Femur (tissue), 1 donor: ENCODE data around the gene SH3TC1.

Experiments
- DNase-seq: peaks from one replicate; pipeline ENCODE4 v3.0.0-alpha.2; 2017

The SH3TC1 gene

GRCh38 chr4:8280158-8280875 is 81.2 kb downstream of the SH3TC1 start:
- DNase-seq, result peak; percentile 39

GRCh38 chr4:8280876-8281440 is 81.9 kb downstream of the SH3TC1 start:
- DNase-seq, result no peak

- peak; percentile 94 for DNase-seq
Measured at GRCh38 chr4:8281519-8282133, 82.5 kb downstream of the SH3TC1 start.

GRCh38 chr4:8282134-8282641 is 83.1 kb downstream of the SH3TC1 start:
- DNase-seq, result no peak

- peak; percentile 20 for DNase-seq
Measured at GRCh38 chr4:8282742-8283141, 83.7 kb downstream of the SH3TC1 start.

- DNase-seq, result peak; percentile 48
Measured at GRCh38 chr4:8283161-8283560, 84.1 kb downstream of the SH3TC1 start.

- DNase-seq, result no peak
Measured at GRCh38 chr4:8283631-8284121, 84.6 kb downstream of the SH3TC1 start.

GRCh38 chr4:8284391-8284790 is 85.3 kb downstream of the SH3TC1 start:
- no peak for DNase-seq

GRCh38 chr4:8285143-8285975 is 86.3 kb downstream of the SH3TC1 start:
- peak; percentile 16 for DNase-seq

- DNase-seq, result peak; percentile 17
Measured at GRCh38 chr4:8285976-8286718, 87.1 kb downstream of the SH3TC1 start.

- peak; percentile 10 for DNase-seq
Measured at GRCh38 chr4:8286719-8287342, 87.7 kb downstream of the SH3TC1 start.

GRCh38 chr4:8287343-8288280 is 88.5 kb downstream of the SH3TC1 start:
- DNase-seq, result peak; percentile 14

- peak; percentile 25 for DNase-seq
Measured at GRCh38 chr4:8289151-8289750, 90.2 kb downstream of the SH3TC1 start.

- peak; percentile 14 for DNase-seq
Measured at GRCh38 chr4:8289956-8290700, 91.0 kb downstream of the SH3TC1 start.

GRCh38 chr4:8290701-8290970 is 91.5 kb downstream of the SH3TC1 start:
- peak; percentile 16 for DNase-seq
